ENCODE measurements around the gene GAL. TPM values are rescaled to one million over a fixed set of nuclear protein-coding genes. Genes with fewer than 3 reads are reported as not detected.

The GAL gene
- total and polyA plus RNA-seq, 2 of the 8 experiments (the other 6 are each of a cell fraction or from before 2014, with no cell fraction given) = 81.8 to 233 TPM

DNA sequence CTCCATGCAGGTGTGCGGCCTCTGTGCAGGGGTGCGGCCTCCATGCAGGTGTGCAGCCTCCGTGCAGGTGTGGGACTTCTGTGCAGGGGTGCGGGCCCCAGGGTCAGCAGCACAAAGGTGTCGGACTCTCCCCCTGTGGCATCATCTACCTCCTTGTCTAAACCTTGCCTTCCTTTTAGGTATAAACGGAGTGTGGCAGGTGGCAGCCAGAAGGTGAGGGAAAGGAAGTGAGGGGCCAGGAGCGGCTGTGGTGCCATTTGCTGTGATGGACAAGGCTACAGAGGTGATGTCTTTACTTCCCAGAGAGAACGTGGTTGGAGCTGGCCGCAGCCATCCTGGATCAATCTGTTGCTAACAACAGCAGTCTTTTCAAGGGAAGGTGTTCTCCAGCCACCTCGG, 9.1 kb downstream of the GAL start (continued):
- TF ChIP-seq, protein P1, sequence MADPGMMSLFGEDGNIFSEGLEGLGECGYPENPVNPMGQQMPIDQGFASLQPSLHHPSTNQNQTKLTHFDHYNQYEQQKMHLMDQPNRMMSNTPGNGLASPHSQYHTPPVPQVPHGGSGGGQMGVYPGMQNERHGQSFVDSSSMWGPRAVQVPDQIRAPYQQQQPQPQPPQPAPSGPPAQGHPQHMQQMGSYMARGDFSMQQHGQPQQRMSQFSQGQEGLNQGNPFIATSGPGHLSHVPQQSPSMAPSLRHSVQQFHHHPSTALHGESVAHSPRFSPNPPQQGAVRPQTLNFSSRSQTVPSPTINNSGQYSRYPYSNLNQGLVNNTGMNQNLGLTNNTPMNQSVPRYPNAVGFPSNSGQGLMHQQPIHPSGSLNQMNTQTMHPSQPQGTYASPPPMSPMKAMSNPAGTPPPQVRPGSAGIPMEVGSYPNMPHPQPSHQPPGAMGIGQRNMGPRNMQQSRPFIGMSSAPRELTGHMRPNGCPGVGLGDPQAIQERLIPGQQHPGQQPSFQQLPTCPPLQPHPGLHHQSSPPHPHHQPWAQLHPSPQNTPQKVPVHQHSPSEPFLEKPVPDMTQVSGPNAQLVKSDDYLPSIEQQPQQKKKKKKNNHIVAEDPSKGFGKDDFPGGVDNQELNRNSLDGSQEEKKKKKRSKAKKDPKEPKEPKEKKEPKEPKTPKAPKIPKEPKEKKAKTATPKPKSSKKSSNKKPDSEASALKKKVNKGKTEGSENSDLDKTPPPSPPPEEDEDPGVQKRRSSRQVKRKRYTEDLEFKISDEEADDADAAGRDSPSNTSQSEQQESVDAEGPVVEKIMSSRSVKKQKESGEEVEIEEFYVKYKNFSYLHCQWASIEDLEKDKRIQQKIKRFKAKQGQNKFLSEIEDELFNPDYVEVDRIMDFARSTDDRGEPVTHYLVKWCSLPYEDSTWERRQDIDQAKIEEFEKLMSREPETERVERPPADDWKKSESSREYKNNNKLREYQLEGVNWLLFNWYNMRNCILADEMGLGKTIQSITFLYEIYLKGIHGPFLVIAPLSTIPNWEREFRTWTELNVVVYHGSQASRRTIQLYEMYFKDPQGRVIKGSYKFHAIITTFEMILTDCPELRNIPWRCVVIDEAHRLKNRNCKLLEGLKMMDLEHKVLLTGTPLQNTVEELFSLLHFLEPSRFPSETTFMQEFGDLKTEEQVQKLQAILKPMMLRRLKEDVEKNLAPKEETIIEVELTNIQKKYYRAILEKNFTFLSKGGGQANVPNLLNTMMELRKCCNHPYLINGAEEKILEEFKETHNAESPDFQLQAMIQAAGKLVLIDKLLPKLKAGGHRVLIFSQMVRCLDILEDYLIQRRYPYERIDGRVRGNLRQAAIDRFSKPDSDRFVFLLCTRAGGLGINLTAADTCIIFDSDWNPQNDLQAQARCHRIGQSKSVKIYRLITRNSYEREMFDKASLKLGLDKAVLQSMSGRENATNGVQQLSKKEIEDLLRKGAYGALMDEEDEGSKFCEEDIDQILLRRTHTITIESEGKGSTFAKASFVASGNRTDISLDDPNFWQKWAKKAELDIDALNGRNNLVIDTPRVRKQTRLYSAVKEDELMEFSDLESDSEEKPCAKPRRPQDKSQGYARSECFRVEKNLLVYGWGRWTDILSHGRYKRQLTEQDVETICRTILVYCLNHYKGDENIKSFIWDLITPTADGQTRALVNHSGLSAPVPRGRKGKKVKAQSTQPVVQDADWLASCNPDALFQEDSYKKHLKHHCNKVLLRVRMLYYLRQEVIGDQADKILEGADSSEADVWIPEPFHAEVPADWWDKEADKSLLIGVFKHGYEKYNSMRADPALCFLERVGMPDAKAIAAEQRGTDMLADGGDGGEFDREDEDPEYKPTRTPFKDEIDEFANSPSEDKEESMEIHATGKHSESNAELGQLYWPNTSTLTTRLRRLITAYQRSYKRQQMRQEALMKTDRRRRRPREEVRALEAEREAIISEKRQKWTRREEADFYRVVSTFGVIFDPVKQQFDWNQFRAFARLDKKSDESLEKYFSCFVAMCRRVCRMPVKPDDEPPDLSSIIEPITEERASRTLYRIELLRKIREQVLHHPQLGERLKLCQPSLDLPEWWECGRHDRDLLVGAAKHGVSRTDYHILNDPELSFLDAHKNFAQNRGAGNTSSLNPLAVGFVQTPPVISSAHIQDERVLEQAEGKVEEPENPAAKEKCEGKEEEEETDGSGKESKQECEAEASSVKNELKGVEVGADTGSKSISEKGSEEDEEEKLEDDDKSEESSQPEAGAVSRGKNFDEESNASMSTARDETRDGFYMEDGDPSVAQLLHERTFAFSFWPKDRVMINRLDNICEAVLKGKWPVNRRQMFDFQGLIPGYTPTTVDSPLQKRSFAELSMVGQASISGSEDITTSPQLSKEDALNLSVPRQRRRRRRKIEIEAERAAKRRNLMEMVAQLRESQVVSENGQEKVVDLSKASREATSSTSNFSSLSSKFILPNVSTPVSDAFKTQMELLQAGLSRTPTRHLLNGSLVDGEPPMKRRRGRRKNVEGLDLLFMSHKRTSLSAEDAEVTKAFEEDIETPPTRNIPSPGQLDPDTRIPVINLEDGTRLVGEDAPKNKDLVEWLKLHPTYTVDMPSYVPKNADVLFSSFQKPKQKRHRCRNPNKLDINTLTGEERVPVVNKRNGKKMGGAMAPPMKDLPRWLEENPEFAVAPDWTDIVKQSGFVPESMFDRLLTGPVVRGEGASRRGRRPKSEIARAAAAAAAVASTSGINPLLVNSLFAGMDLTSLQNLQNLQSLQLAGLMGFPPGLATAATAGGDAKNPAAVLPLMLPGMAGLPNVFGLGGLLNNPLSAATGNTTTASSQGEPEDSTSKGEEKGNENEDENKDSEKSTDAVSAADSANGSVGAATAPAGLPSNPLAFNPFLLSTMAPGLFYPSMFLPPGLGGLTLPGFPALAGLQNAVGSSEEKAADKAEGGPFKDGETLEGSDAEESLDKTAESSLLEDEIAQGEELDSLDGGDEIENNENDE (IDR thresholded peaks at IDR 0.05; ENCODE audit: insufficient replicate concordance, low read length) = no peak
- TF ChIP-seq CTCF (IDR thresholded peaks at IDR 0.05; ENCODE audit: control extremely low read depth in 1 of 3, insufficient read depth in 1 of 3, low read depth in 1 of 3, low read length in 3 of 3) = no peak
- TF ChIP-seq JUN (IDR thresholded peaks at IDR 0.05; ENCODE audit: low read depth, low read length) = no peak
- TF ChIP-seq HDAC6 (IDR thresholded peaks at IDR 0.05; ENCODE audit: low read depth, low read length) = no peak
- TF ChIP-seq SP1 (IDR thresholded peaks at IDR 0.05; ENCODE audit: low read depth, low read length) = no peak
- TF ChIP-seq EP300 (IDR thresholded peaks at IDR 0.05; ENCODE audit: borderline replicate concordance in 1 of 2, low read depth in 2 of 2, low read length in 2 of 2) = no peak
- no peak for TF ChIP-seq BCL11A (IDR thresholded peaks at IDR 0.05; ENCODE audit: low read depth in 2 of 2, low read length in 2 of 2)
- no peak for TF ChIP-seq JUND (IDR thresholded peaks at IDR 0.05; ENCODE audit: low read length)
- TF ChIP-seq GTF2F1 (IDR thresholded peaks at IDR 0.05; ENCODE audit: borderline replicate concordance, low read depth, low read length) = no peak
